ENCODE data around the gene CDR2.

The CDR2 gene

DNA sequence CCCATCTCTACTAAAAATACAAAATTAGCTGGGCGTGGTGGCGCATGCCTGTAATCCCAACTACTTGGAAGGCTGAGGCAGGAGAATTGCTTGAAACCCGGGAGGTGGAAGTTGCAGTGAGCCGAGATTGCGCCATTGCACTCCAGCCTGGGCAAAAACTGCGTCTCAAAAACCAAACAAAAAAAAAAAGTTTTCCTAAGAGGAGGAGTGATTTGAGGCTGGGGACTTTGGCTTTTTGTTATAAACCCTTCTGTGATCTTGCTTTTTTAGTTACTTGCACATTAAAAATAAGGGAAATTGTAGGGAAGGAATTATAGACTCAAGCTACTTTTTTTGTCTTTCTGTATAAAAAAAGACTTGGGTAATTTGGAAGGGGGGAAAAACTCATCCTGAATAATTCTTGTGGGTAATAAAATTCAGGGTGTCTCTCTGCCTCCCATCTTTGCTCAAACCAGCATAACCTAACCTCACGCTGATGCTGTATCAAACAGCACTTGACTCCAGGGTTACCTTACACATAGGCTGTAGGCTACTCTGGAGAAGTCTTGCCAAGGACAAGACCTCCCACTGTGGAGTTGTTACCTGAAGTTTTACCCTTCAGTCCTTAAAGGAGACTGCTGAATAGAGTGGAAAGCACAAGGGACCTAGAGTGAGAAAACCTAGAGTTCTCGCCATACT is 1.7 kb upstream of the CDR2 start:
- H3K79me2 ChIP-seq (ENCODE audit: control insufficient read depth, low read length): peaks cover 31% of the 10 kb centered on the region
- H3K9me3 ChIP-seq (ENCODE audit: control insufficient read depth, insufficient read depth, low read length): no peaks in the 10 kb centered on the region
- peaks cover 7% of the 10 kb centered on the region; the same call in 1 of the 2 replicates for H3K27me3 ChIP-seq (ENCODE audit: control insufficient read depth, low read length)
- 0 out of 2 replicates have a peak, but pooled peaks cover 3% of the 10 kb centered on the region for H3F3A ChIP-seq (ENCODE audit: control insufficient read depth, insufficient read depth)
- H4K20me1 ChIP-seq (ENCODE audit: control insufficient read depth, insufficient read depth, low read depth, low read length): no peaks in the 10 kb centered on the region
- H3K4me1 ChIP-seq (ENCODE audit: control insufficient read depth, low read length): peaks cover 28% of the 10 kb centered on the region
- no peak for TF ChIP-seq EZH2phosphoT487 (IDR thresholded peaks at IDR 0.05; ENCODE audit: borderline replicate concordance, low read length)
- TF ChIP-seq, protein P1, sequence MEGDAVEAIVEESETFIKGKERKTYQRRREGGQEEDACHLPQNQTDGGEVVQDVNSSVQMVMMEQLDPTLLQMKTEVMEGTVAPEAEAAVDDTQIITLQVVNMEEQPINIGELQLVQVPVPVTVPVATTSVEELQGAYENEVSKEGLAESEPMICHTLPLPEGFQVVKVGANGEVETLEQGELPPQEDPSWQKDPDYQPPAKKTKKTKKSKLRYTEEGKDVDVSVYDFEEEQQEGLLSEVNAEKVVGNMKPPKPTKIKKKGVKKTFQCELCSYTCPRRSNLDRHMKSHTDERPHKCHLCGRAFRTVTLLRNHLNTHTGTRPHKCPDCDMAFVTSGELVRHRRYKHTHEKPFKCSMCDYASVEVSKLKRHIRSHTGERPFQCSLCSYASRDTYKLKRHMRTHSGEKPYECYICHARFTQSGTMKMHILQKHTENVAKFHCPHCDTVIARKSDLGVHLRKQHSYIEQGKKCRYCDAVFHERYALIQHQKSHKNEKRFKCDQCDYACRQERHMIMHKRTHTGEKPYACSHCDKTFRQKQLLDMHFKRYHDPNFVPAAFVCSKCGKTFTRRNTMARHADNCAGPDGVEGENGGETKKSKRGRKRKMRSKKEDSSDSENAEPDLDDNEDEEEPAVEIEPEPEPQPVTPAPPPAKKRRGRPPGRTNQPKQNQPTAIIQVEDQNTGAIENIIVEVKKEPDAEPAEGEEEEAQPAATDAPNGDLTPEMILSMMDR (IDR thresholded peaks at IDR 0.05; ENCODE audit: low read depth, low read length, poor library complexity, severe bottlenecking): no peak
- no peaks in the 10 kb centered on the region for H3K9me2 ChIP-seq (replicated peaks; ENCODE audit: control insufficient read depth, low read length)
- H3K4me3 ChIP-seq (ENCODE audit: low read length): no peak overlapping the region
- H3K4me2 ChIP-seq (ENCODE audit: low read length): no peak overlapping the region
- no peak overlapping the region for H3K27ac ChIP-seq (ENCODE audit: low read depth, low read length)
- peaks cover 14% of the 10 kb centered on the region for H3K36me3 ChIP-seq (ENCODE audit: control insufficient read depth, low read length)

DNA sequence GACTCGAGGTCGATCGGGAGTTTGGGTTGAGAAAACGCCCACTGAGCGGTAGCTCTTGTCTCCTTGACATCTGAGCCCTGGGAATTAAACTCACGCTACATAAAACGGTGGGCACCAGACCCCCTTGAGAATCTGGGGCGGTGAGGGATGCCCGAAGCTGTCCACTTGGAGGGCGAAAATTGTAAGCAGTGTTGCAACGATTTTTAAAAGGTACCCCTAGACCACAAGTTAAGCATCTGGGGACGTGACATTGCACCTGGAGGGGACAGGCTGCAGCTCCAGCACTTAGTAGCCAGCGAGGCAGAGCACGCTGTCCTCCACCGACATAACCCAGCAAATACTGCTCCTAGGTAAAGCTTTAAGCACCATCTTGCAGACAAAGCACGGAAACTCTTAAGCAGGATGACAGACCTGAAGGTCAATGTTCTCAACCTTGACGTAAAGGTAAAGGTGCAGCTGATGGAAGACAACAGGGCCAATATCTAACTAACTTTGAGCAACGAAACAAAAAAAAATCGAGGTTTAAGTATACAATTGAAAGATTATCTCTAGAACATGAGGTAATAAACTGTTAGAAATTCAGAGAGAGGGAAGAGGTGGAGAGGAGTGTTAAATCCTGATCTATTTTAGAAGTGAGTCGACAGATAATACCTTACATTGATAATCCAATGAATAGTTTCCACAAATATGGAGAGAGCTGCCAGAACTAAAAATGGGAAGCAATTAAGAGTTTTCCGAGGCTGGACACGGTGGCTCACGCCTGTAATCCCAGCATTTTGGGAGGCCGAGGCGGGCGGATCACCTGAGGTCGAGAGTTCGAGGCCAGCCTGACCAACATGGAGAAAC is 921 bp upstream of the CDR2 start:
- peaks cover 7% of the 10 kb centered on the region; the same call in 1 of the 2 replicates for H3K27me3 ChIP-seq (ENCODE audit: control insufficient read depth, low read length)
- TF ChIP-seq EZH2phosphoT487 (IDR thresholded peaks at IDR 0.05; ENCODE audit: borderline replicate concordance, low read length): no peak
- TF ChIP-seq, protein P1 (IDR thresholded peaks at IDR 0.05; ENCODE audit: low read depth, low read length, poor library complexity, severe bottlenecking): no peak
- peaks cover 34% of the 10 kb centered on the region for H3K4me1 ChIP-seq (ENCODE audit: control insufficient read depth, low read length)
- H3K9me2 ChIP-seq (replicated peaks; ENCODE audit: control insufficient read depth, low read length): no peaks in the 10 kb centered on the region
- H3K79me2 ChIP-seq (ENCODE audit: control insufficient read depth, low read length): peaks cover 38% of the 10 kb centered on the region
- peaks cover 5% of the 10 kb centered on the region; the same call in 1 of the 2 replicates for H3F3A ChIP-seq (ENCODE audit: control insufficient read depth, insufficient read depth)
- no peak overlapping the region for H3K27ac ChIP-seq (ENCODE audit: low read depth, low read length)
- H3K9me3 ChIP-seq (ENCODE audit: control insufficient read depth, insufficient read depth, low read length): no peaks in the 10 kb centered on the region
- peak overlapping the region; percentile 79 for H3K4me2 ChIP-seq (ENCODE audit: low read length)
- no peaks in the 10 kb centered on the region for H4K20me1 ChIP-seq (ENCODE audit: control insufficient read depth, insufficient read depth, low read depth, low read length)
- H3K4me3 ChIP-seq (ENCODE audit: low read length): peak overlapping the region; percentile 89
- peaks cover 17% of the 10 kb centered on the region for H3K36me3 ChIP-seq (ENCODE audit: control insufficient read depth, low read length)

DNA sequence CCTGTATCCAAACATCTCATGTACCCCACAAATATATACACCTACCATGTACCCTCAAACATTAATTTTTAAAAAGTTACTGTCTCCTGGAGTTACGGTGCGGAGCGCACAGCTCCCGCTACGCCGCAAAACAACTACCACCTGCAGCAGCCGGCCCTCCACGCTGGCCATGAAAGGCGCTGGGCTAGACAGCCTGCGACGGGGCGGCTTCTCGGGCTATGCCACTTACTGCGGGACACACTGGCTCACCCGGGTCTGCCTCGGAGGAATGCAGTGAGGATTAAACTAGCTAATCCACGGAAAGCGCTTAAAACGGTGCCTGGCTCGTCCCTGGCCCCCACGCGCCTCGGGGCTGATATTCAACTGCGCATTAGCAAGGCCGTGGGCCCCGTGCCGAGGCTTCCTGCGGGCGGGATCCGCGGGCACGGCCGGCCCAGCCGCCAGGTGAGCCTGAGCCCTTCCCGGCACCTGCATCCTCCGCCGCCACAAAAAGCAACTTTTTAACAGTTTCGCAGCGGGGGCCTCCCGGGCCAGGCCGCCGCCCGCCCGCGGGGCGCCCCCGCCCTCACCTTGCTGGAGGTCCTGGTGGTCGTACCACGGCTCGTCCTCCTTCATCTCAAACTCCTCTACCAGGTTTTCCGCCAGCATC is 633 bp downstream of the CDR2 start:
- Histone ChIP-seq H3K9me2 (replicated peaks; ENCODE audit: control insufficient read depth, low read length) (no peaks in the 10 kb centered on the region), H3K27ac (ENCODE audit: low read depth, low read length) (peak overlapping the region; percentile 6), H3K4me2 (ENCODE audit: low read length) (peak overlapping the region; percentile 79), H3K79me2 (ENCODE audit: control insufficient read depth, low read length) (peaks cover 54% of the 10 kb centered on the region), H4K20me1 (ENCODE audit: control insufficient read depth, insufficient read depth, low read depth, low read length) (no peaks in the 10 kb centered on the region), H3K36me3 (ENCODE audit: control insufficient read depth, low read length) (peaks cover 22% of the 10 kb centered on the region), H3K4me3 (ENCODE audit: low read length) (peak overlapping the region; percentile 89), H3K9me3 (ENCODE audit: control insufficient read depth, insufficient read depth, low read length) (no peaks in the 10 kb centered on the region), H3K4me1 (ENCODE audit: control insufficient read depth, low read length) (peaks cover 49% of the 10 kb centered on the region), H3K27me3 (ENCODE audit: control insufficient read depth, low read length) (peaks cover 7% of the 10 kb centered on the region; the same call in 1 of the 2 replicates), H3F3A (ENCODE audit: control insufficient read depth, insufficient read depth) (peaks cover 11% of the 10 kb centered on the region)
- TF ChIP-seq, protein P1 (IDR thresholded peaks at IDR 0.05; ENCODE audit: low read depth, low read length, poor library complexity, severe bottlenecking): no peak
- TF ChIP-seq EZH2phosphoT487 (IDR thresholded peaks at IDR 0.05; ENCODE audit: borderline replicate concordance, low read length): no peak
